ENCODE measurements around the gene SETMAR. TPM values are rescaled to one million over a fixed set of nuclear protein-coding genes. Genes with fewer than 3 reads are reported as not detected.

Gene SETMAR
- total and polyA plus RNA-seq, 2 of the 13 experiments (the other 11 are each of a cell fraction or from before 2014, with no cell fraction given) = 7.0 to 16.7 TPM

DNA sequence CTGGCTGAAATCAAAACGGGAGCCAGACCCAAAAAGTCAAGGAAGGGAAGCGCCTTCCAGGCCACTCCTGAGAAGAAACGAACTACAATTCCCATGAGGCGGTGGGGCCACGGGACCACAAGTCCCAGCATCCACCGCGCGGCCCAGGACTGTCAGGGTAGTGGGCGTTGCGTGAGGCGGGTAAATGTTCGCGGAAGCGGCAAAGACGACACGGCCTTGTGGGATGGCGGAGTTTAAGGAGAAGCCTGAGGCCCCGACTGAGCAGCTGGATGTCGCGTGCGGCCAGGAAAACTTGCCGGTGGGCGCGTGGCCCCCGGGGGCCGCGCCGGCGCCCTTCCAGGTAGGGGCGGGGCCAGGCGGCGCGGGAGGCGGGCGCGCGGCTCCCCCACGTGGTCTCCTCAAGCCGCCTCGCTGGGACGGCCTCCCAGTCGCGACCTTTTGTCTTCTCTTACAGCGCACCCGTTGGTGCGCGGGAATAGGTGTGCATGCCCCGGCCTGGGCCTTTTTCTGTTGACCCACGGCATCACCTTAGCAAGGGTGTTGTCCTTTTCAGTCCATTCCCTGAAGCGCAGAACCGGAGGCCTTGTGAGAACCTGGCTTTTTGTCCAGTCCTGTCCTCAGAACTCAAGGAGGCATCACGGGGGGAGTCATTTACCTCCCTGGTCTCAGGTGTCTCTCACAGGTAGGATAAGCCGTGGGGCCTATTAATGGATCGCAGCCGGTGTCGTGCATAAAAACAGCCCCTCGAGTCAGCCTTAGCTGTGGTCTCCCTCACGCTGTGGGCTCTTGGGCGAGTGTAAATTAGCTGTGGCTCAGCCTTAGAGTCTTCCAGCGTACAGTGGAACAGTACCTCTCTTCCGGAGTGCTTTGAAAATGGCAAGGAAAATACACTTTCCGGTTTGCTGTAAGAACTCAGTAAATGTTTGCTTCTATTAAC is at the start of gene SETMAR (continued):
- TF ChIP-seq, protein P1, sequence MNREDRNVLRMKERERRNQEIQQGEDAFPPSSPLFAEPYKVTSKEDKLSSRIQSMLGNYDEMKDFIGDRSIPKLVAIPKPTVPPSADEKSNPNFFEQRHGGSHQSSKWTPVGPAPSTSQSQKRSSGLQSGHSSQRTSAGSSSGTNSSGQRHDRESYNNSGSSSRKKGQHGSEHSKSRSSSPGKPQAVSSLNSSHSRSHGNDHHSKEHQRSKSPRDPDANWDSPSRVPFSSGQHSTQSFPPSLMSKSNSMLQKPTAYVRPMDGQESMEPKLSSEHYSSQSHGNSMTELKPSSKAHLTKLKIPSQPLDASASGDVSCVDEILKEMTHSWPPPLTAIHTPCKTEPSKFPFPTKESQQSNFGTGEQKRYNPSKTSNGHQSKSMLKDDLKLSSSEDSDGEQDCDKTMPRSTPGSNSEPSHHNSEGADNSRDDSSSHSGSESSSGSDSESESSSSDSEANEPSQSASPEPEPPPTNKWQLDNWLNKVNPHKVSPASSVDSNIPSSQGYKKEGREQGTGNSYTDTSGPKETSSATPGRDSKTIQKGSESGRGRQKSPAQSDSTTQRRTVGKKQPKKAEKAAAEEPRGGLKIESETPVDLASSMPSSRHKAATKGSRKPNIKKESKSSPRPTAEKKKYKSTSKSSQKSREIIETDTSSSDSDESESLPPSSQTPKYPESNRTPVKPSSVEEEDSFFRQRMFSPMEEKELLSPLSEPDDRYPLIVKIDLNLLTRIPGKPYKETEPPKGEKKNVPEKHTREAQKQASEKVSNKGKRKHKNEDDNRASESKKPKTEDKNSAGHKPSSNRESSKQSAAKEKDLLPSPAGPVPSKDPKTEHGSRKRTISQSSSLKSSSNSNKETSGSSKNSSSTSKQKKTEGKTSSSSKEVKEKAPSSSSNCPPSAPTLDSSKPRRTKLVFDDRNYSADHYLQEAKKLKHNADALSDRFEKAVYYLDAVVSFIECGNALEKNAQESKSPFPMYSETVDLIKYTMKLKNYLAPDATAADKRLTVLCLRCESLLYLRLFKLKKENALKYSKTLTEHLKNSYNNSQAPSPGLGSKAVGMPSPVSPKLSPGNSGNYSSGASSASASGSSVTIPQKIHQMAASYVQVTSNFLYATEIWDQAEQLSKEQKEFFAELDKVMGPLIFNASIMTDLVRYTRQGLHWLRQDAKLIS (CRISPR knock-in tag; IDR thresholded peaks at IDR 0.05) = peak; percentile 54; the same call in 1 of the 2 replicates
- peak; percentile 92 for TF ChIP-seq HCFC1 (IDR thresholded peaks at IDR 0.05; ENCODE audit: low read depth, low read length)
- peak; percentile 90 for TF ChIP-seq MYC (CRISPR knock-in tag; IDR thresholded peaks at IDR 0.05; ENCODE audit: borderline replicate concordance)
- TF ChIP-seq FOXO1 (CRISPR knock-in tag; IDR thresholded peaks at IDR 0.05) = peak; percentile 36; the same call in 1 of the 2 replicates
- peak; percentile 62; the same call in 1 of the 2 replicates for TF ChIP-seq SALL2 (CRISPR knock-in tag; IDR thresholded peaks at IDR 0.05)
- peak; percentile 62; the same call in 1 of the 2 replicates for TF ChIP-seq SALL1 (CRISPR knock-in tag; IDR thresholded peaks at IDR 0.05)
- peak; percentile 60 for TF ChIP-seq ZNF788 (CRISPR knock-in tag; IDR thresholded peaks at IDR 0.05; ENCODE audit: borderline replicate concordance)
- TF ChIP-seq, protein P2, sequence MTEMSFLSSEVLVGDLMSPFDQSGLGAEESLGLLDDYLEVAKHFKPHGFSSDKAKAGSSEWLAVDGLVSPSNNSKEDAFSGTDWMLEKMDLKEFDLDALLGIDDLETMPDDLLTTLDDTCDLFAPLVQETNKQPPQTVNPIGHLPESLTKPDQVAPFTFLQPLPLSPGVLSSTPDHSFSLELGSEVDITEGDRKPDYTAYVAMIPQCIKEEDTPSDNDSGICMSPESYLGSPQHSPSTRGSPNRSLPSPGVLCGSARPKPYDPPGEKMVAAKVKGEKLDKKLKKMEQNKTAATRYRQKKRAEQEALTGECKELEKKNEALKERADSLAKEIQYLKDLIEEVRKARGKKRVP (CRISPR knock-in tag; IDR thresholded peaks at IDR 0.05) = peak in 1 of 2 experiments; percentile 45; a peak in 1 of 4 replicates
- peak; percentile 85; the same call in 1 of the 2 replicates for TF ChIP-seq MXD4 (CRISPR knock-in tag; IDR thresholded peaks at IDR 0.05)
- TF ChIP-seq, protein P3, sequence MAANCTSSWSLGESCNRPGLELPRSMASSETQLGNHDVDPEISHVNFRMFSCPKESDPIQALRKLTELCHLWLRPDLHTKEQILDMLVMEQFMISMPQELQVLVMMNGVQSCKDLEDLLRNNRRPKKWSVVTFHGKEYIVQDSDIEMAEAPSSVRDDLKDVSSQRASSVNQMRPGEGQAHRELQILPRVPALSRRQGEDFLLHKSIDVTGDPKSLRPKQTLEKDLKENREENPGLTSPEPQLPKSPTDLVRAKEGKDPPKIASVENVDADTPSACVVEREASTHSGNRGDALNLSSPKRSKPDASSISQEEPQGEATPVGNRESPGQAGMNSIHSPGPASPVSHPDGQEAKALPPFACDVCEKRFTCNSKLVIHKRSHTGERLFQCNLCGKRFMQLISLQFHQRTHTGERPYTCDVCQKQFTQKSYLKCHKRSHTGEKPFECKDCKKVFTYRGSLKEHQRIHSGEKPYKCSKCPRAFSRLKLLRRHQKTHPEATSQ (CRISPR knock-in tag; IDR thresholded peaks at IDR 0.05; ENCODE audit: borderline replicate concordance) = 0 out of 2 replicates have a peak, but pooled peaks have one; percentile 26
- TF ChIP-seq TARDBP (CRISPR knock-in tag; IDR thresholded peaks at IDR 0.05) = peak; percentile 58; the same call in 1 of the 2 replicates
- TF ChIP-seq HDAC1 (CRISPR knock-in tag; IDR thresholded peaks at IDR 0.05) = peak; percentile 56
- TF ChIP-seq ZFY (CRISPR knock-in tag; IDR thresholded peaks at IDR 0.05) = peak; percentile 87
- TF ChIP-seq SATB2 (CRISPR knock-in tag; IDR thresholded peaks at IDR 0.05) = no peak
- 0 out of 2 replicates have a peak, but pooled peaks have one; percentile 20 for TF ChIP-seq CHD4 (IDR thresholded peaks at IDR 0.05; ENCODE audit: borderline replicate concordance, low read length)
- peak; percentile 61; the same call in 1 of the 2 replicates for TF ChIP-seq SOX13 (IDR thresholded peaks at IDR 0.05)
- peak in 1 of 2 experiments; percentile 91; a peak in 2 of 4 replicates for TF ChIP-seq SOX13 (CRISPR knock-in tag; conservative IDR thresholded peaks at IDR 0.05 in 1 of 2, IDR thresholded peaks at IDR 0.05 in 1 of 2)
- peak; percentile 64; the same call in 1 of the 2 replicates for TF ChIP-seq ZNF224 (CRISPR knock-in tag; IDR thresholded peaks at IDR 0.05)
- TF ChIP-seq, protein P4, sequence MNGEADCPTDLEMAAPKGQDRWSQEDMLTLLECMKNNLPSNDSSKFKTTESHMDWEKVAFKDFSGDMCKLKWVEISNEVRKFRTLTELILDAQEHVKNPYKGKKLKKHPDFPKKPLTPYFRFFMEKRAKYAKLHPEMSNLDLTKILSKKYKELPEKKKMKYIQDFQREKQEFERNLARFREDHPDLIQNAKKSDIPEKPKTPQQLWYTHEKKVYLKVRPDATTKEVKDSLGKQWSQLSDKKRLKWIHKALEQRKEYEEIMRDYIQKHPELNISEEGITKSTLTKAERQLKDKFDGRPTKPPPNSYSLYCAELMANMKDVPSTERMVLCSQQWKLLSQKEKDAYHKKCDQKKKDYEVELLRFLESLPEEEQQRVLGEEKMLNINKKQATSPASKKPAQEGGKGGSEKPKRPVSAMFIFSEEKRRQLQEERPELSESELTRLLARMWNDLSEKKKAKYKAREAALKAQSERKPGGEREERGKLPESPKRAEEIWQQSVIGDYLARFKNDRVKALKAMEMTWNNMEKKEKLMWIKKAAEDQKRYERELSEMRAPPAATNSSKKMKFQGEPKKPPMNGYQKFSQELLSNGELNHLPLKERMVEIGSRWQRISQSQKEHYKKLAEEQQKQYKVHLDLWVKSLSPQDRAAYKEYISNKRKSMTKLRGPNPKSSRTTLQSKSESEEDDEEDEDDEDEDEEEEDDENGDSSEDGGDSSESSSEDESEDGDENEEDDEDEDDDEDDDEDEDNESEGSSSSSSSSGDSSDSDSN (CRISPR knock-in tag; IDR thresholded peaks at IDR 0.05) = peak; percentile 43; the same call in 1 of the 2 replicates
